ENCODE data around the gene CNTNAP5. TPM values are rescaled to one million over a fixed set of nuclear protein-coding genes. Genes with fewer than 3 reads are reported as not detected.
A peak's percentile ranks its signal among the peaks of the same experiment; 100 is the strongest.

Gene CNTNAP5
- total RNA-seq, 1 donor from 2014 or later = 0.10 TPM

DNA sequence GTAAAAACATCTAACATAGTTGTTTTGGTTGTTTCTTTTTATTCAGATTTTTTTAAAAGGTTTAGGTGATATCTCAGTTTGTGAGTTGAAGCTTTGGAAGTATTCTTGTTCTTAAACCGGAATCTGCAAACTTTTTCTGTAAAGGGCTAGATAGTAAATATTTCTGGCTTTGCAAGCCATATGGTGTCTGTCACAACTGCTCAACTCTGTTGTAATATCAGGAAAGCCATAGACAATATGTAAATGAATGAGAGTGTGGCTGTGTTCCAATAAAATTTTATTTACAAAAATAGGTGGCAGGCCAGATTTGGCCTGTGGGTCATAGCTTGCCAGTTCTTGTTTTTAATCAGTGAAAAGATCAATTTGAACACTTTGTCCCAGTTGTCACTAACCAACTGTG lies 134.1 kb downstream of the CNTNAP5 start:
- no peak for DNase-seq

DNA sequence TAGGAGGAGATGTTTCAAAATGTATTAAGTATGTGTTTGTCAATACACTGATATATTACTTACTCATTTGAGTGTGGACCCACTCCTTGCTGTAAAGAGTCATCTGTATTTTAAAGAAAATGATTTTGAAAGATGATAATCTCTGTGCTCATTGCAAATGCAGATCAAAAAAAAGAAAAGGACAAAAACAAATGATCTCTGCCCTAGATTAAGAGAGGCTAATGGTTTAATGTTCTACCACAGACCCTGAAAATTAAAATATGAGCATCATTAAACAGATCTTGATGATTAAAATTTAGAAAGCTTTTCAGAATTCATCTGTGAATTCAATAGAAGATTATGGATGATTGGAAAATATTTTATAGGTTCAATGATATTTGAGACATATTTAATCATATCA lies 136.5 kb downstream of the CNTNAP5 start:
- no peak for DNase-seq

GRCh38 chr2:124162256-124162655 lies 137.2 kb downstream of the CNTNAP5 start:
- DNase-seq = no peak

GRCh38 chr2:124163840-124164239 lies 138.8 kb downstream of the CNTNAP5 start:
- no peak for DNase-seq

DNA sequence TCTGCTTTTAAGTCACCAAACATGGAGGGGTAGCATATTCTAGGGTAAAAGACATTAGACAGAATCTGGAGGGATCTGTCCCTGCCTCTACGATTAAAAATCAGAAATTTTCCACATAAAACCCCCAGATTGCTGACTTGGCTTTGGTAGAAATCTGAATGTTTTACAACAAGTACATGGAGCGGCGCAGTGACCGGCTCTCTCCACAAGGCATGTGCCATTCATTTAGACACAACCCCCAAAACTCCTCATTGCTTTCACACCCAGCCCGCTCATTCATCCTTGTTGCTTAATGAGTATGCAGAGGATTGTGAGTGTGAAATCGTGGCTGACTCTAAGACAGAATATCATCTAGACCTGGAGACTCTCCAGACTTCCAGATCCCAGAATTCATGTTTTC lies 140.6 kb downstream of the CNTNAP5 start:
- no peak for DNase-seq

GRCh38 chr2:124171472-124172063 lies 146.5 kb downstream of the CNTNAP5 start:
- no peak for DNase-seq

DNA sequence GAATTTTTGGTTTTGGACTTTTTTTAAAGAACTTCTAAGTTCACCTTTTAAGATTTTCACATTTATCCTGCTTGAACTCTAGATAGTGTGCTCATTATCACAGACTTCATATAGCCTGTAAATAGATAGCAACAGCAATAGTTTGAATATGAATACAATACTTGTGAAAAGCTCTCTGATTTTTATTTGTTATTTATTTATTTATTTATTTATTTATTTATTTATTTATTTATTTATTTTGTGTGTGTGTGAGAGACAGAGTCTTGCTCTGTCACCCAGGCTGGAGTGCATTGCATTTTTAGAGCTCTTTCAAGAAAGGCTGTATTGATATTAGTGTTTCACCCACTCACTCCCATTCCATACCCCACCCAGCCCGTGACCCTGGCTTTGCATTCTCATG lies 153.6 kb downstream of the CNTNAP5 start:
- no peak for DNase-seq

DNA sequence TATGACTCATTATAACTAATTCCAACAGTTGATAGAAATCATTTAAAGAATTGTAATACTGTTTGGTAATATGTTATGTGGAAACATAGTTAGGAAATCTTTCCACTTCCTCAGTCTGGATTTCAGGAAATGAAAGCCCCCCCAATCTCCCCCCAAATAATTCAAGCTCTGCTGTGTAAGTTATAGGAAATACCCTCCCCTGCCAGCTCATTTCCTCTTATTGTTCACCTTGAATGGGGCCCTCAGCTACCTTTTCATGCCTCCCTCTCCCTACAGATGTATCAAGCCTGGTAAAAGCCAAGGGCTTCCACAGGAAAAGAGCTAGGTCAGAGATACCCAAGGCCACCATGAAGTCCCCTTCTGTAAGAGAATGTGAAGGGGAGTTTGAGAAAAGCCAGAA lies 155.5 kb downstream of the CNTNAP5 start:
- peak; percentile 9 for DNase-seq

GRCh38 chr2:124186801-124187200 lies 161.7 kb downstream of the CNTNAP5 start:
- no peak for DNase-seq

- DNase-seq = no peak
These were observed 162.9 kb downstream of the CNTNAP5 start for GRCh38 chr2:124187948-124188347.

DNA sequence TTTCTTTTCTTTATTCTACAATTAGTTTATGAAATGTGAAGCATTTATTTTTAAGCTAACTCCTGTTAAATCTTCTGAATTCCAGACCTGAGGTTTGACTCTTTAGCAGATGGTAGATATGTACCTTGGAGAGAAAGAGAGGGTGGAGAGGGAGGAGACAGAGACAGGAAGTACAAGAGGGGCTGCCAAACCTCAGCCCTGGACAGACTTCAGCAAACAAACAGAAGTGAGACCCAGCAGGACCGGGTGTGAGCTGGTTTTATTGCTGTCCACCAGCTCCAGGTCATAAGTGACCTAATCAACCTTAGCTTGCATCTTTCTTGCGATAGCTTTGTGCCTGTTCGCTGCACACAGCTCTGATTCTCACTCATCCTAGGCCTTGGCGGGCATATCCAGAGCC lies 168.6 kb downstream of the CNTNAP5 start:
- no peak for DNase-seq

- no peak for DNase-seq
These were observed 176.6 kb downstream of the CNTNAP5 start for GRCh38 chr2:124201713-124202112.

DNA sequence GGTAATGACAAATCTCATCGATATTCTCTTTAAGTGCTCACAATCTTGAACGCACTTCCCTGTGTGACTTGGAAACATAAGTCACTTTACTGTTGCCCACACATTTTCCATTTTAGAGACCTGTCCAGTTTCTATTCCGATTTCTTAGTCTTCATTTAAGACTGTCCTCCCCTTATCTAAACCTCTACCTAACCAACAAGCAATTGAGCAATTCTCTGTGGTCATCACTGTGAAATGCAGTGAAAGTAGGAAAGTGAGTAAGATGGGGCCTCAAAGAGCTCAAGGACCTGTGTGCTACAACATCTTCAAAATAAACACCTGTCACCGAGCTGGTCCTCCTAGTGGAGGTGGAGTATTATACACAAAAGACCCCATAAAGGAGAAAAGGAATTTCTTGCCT lies 184.4 kb downstream of the CNTNAP5 start:
- DNase-seq = no peak

DNA sequence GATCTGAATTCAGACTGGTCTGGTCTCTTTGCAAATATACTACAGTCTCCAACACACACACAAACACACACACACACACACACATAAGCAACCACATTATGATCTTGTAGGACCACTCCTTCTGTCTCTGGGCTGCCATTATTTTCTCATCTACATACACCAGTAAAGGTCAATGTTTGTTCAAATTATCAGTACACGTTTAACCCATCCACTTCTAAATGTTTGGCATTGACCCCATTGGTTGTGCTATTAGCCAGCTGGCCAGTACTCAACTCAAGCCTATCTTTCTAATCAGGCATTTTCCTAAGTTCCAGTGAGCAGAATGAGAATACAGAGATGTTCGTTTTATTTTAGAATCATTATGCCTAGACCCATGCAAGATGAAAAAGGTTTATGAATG lies 186.4 kb downstream of the CNTNAP5 start:
- no peak for DNase-seq

DNA sequence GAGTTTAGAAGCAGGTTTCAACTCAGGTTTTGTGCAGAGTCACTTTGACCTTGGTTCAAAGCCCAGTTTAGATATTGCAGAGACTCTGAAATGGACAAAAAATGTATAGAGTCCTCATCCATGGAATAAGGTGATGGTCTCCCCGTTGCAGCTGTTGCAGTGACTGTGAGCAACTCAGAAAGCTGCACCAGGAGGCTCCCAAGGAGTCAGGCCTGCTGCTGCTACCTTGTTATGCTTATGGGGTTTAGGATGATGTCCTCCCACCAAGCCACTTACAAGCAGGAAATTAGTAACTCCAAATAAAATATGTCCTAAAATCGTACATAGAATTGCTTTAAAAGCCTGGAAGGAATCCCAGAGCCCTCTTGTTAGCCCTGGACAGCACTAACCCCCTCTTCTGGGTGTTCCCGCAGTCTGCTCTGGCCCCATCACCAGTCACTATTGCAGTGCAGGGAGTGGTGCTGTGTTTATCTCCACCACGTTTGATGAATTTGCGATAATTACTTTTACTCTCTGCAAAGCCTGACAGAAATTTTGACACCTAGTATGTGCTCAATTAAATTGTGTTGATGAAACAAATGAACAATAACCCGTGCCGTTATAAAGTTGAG lies 189.0 kb downstream of the CNTNAP5 start:
- no peak for DNase-seq

DNA sequence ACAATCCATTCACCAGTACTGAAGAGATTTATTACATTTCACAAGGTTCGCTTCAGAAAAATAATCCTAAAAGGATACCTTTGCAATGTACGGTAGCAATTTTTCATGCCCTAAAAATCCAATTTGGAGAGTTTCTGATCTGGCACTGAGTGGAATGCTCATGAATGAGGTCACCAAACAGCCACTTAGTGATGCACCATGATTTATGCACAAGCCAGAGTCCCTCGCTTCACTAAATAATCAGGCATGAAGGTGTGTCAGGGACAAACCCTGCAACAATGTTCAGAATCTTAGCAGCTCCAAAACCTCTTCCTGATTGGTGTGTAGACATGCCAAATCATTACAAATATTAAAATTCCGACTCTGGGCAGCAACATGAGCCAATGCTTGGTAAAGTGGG lies 221.1 kb downstream of the CNTNAP5 start:
- no peak for DNase-seq

- DNase-seq = no peak
These were observed 223.3 kb downstream of the CNTNAP5 start for GRCh38 chr2:124248386-124248785.

GRCh38 chr2:124250433-124250832 lies 225.3 kb downstream of the CNTNAP5 start:
- DNase-seq = no peak

- DNase-seq = no peak
These were observed 229.5 kb downstream of the CNTNAP5 start for GRCh38 chr2:124254621-124255020.

- no peak for DNase-seq
These were observed 232.0 kb downstream of the CNTNAP5 start for GRCh38 chr2:124257120-124257519.

DNA sequence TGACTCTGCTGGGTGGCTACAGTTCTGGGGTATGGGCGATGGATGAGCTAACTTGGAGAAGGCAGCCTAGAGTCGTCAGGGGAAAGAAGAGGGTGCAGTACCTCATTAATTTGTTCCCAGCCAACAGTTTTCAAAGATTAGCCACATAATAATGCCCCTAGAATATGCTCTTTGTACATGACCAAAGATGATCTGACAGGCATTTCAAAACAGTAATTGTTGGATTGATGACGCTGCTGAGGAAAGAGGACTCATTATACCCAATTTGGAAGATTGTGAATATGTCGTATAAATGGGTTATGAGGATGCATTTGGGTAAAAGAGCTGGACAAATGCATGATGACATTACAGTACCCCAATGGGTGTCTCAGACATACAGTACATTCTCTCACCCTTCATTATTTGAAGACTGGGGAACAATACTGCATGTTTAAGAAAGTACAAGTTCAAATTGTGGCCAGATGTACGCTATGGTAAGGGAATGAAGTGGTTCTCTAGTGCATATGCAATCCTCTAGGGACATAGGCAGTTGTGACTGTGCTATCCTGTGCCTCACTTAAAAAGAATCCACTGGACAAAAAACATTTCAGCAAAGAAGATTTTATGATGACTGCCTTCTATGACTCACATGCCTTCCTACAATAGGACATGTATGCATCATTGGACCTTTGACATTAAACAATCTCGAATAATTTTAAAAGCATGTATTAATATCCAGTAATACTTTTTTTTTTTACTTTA lies 233.2 kb downstream of the CNTNAP5 start:
- no peak for DNase-seq

- no peak for DNase-seq
These were observed 236.4 kb downstream of the CNTNAP5 start for GRCh38 chr2:124261456-124261855.

DNA sequence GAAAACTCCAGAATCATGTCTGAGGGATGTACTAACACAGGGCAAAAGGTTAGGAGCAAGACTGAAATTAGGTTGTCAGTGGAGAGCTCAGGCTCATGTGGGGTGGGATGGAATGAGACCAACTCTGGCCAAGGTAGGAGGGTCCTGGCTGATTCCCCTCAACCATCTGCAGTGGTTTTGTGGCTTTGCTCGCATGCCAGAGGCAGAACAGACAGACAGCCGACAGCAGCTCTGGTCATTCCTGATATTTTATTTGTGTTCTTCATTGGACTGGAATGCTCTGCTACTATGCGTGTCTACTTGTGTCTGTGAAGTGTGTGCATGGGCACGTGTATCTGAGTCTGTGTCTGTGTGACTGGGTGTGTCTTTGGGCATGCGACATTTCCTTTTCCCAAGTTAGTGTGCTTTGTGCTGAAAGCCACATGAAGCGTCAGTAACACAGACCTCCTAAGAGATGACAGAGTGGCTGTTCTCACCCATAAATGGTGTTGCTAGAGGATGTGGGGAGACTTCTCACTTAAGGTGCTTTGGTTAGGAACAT lies 239.5 kb downstream of the CNTNAP5 start:
- no peak for DNase-seq

- peak; percentile 25 for DNase-seq
These were observed 242.7 kb downstream of the CNTNAP5 start for GRCh38 chr2:124267794-124268193.

Data from skin of body (tissue), 2 donors.